Measurements from ENCODE around the gene RASA2. TPM values are rescaled to one million over a fixed set of nuclear protein-coding genes. Genes with fewer than 3 reads are reported as not detected.

Gene RASA2
- total and polyA plus RNA-seq, 11 donors: 2.0 to 12.3 (median 3.4) TPM

DNA sequence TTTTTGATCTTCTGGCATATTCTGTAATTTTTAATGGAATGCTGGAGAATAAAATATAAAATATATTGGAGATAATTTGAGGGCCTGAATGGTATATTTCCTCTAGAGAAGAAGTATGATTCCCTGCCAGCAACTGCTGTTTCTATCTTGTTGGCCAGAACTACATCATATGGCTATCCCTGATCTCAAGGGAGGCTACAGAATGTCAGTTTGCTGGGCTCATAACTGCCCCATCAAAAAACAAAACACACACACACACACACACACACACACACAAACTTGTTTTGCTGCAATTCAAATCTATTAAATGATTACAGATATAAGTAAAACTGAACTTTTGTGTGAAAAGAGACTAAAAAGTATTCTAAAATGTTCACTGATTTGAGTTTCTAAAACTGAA, 51.0 kb downstream of the RASA2 start:
- Histone ChIP-seq H3K27ac (no peak overlapping the region), H3K36me3 (peaks cover 0 to 15% (median 13%) of the 10 kb centered on the region in 9 donors), H3K4me3 (no peak overlapping the region), H3K4me1 (peaks cover 0 to 15% (median 0%) of the 10 kb centered on the region in 12 donors), H3K27me3 (no peaks in the 10 kb centered on the region), H3K9me3 (peaks cover 0 to 4% (median 0%) of the 10 kb centered on the region in 12 donors)
- ATAC-seq (no peak), DNase-seq (no peak)
- no peak for TF ChIP-seq CTCF (IDR thresholded peaks at IDR 0.05)
- TF ChIP-seq POLR2A (IDR thresholded peaks at IDR 0.05): no peak
- intact Hi-C loops (cut with DNase I): loop anchor here in 1 of 10 donors (5.0 kb wide), 1 partner anchor 51 kb away; the partner anchor contains the start of gene RASA2

DNA sequence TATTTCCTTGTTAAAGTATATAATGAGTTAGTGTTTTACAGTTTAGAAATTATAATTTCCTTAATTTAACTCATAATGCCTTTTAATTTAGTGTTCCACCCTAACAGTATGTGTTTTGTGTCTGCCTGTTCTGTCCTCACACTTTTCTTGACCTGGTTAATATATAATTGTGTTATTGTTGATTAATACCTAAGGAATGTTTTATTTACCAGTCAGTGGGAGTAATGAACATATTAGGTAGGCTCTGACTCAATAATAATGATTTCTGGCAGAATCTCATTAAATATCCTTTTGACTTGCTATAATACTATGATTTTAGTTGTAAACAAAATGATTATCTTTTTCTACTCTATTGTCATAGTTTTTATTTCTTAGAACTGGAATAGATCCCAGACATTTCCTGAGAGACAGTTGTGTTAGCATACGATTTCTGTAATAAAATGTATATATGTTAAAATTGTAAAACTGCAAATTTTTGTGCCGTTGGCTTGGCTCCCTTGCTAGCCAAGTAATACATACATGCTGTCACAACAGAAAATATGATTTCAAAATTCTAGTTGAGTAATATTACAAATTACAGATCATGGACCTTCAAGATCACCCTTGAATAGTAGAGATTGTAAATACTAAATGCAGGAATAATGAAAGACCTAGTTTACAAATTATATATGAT, 51.9 kb downstream of the RASA2 start:
- Histone ChIP-seq H3K9me3 (peaks cover 0 to 13% (median 3%) of the 10 kb centered on the region in 12 donors), H3K27ac (peak overlapping the region in 1 of 12 donors; percentile 28), H3K27me3 (no peaks in the 10 kb centered on the region), H3K4me3 (no peak overlapping the region), H3K4me1 (peaks cover 0 to 15% (median 0%) of the 10 kb centered on the region in 12 donors), H3K36me3 (peaks cover 0 to 23% (median 13%) of the 10 kb centered on the region in 9 donors)
- ATAC-seq (no peak), DNase-seq (no peak)
- WGBS, 4 donors: 67 to 68% (median 67%) methylated on average over 2 of the region's 2 CpGs
- TF ChIP-seq POLR2A (IDR thresholded peaks at IDR 0.05) (no peak), CTCF (IDR thresholded peaks at IDR 0.05) (no peak)
- intact Hi-C loops (cut with DNase I): loop anchor here in 1 of 10 donors (5.0 kb wide), 1 partner anchor 51 kb away; the partner anchor contains the start of gene RASA2

GRCh38 chr3:141539431-141540187, 52.8 kb downstream of the RASA2 start:
- Histone ChIP-seq H3K36me3 (peaks cover 0 to 27% (median 13%) of the 10 kb centered on the region in 9 donors), H3K4me3 (no peak overlapping the region), H3K4me1 (peaks cover 0 to 18% (median 0%) of the 10 kb centered on the region in 12 donors), H3K27ac (peak overlapping the region in 1 of 12 donors; percentile 28), H3K9me3 (peaks cover 0 to 18% (median 3%) of the 10 kb centered on the region in 12 donors), H3K27me3 (no peaks in the 10 kb centered on the region)
- no peak for DNase-seq
- ATAC-seq: no peak
- TF ChIP-seq CTCF (IDR thresholded peaks at IDR 0.05): no peak
- TF ChIP-seq POLR2A (IDR thresholded peaks at IDR 0.05): no peak
- intact Hi-C loops (cut with DNase I): loop anchor here in 2 of 10 donors (5.0 kb wide), 1 partner anchor 52 kb away; the partner anchor contains the start of gene RASA2 (in 2 of the 2)
- WGBS, 4 donors: 91 to 92% (median 91%) methylated on average over 5 of the region's 5 CpGs

- no peak for TF ChIP-seq CTCF (IDR thresholded peaks at IDR 0.05)
- no peak for TF ChIP-seq POLR2A (IDR thresholded peaks at IDR 0.05)
- ATAC-seq: no peak
- Histone ChIP-seq H3K4me1 (peaks cover 0 to 27% (median 0%) of the 10 kb centered on the region in 12 donors), H3K36me3 (peaks cover 0 to 35% (median 9%) of the 10 kb centered on the region in 9 donors), H3K27ac (no peak overlapping the region), H3K27me3 (no peaks in the 10 kb centered on the region), H3K9me3 (peaks cover 0 to 18% (median 3%) of the 10 kb centered on the region in 12 donors), H3K4me3 (no peak overlapping the region)
- no peak for DNase-seq
- intact Hi-C loops (cut with DNase I): loop anchor here in 1 of 10 donors (5.0 kb wide), 1 partner anchor 53 kb away; the partner anchor contains the start of gene RASA2
- WGBS, 4 donors: 92 to 94% (median 93%) methylated on average over 2 of the region's 2 CpGs
These were observed 53.7 kb downstream of the RASA2 start for GRCh38 chr3:141540531-141540930.
